Measurements from ENCODE around the gene ALDH1A3. TPM values are rescaled to one million over a fixed set of nuclear protein-coding genes. Genes with fewer than 3 reads are reported as not detected.

ALDH1A3 gene
- total and polyA plus RNA-seq, 8 donors = 6.7 to 16.3 (median 8.9) TPM

DNA sequence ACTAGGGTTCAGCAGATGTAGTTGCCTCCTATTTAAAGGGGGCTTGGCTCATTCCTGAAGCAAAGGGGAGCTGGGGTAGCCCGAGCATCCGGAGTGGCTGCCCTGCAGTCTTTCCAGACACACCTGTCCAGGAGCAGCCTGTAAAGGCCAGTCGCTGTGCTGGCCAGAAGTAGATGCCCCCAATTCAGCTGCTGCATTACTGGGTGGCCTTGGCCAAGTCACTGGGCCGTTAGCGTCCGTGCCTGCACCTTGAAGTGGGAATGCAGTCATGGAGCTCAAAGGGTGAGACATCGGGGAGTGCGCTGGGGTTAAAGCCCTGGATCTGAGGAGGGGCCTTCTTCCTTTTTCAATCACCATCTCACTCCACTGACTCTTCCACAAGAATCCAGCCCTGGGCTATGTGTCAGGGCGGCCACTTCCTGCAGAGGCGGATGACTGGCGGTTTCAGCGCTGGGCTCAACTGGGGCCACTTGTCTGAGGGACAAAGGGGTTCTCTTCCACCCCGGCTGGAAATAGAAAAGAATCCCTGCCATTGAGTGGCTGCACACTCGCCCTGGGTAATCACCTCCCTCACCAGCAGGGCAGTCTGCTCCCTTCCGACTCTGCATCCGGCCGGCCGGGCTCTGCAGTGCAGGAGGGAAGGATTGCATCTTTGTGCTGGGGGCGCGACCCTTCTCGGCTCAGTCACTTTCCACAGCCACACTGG, 11.8 kb downstream of the ALDH1A3 start:
- ATAC-seq (no peak), DNase-seq (no peak), FAIRE-seq (no peak)
- no peak overlapping the region for H3K27ac ChIP-seq
- no peaks in the 10 kb centered on the region for H3K27me3 ChIP-seq
- peaks cover 0 to 14% (median 0%) of the 10 kb centered on the region in 3 donors for H3K36me3 ChIP-seq
- no peak overlapping the region for H3K4me3 ChIP-seq
- TF ChIP-seq, protein P1, sequence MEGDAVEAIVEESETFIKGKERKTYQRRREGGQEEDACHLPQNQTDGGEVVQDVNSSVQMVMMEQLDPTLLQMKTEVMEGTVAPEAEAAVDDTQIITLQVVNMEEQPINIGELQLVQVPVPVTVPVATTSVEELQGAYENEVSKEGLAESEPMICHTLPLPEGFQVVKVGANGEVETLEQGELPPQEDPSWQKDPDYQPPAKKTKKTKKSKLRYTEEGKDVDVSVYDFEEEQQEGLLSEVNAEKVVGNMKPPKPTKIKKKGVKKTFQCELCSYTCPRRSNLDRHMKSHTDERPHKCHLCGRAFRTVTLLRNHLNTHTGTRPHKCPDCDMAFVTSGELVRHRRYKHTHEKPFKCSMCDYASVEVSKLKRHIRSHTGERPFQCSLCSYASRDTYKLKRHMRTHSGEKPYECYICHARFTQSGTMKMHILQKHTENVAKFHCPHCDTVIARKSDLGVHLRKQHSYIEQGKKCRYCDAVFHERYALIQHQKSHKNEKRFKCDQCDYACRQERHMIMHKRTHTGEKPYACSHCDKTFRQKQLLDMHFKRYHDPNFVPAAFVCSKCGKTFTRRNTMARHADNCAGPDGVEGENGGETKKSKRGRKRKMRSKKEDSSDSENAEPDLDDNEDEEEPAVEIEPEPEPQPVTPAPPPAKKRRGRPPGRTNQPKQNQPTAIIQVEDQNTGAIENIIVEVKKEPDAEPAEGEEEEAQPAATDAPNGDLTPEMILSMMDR (IDR thresholded peaks at IDR 0.05) = no peak
- H3K9me3 ChIP-seq = no peaks in the 10 kb centered on the region
- WGBS, 2 donors = 67 to 86% methylated on average over 18 to 21 of the region's 21 CpGs
- no peaks in the 10 kb centered on the region for H3K4me1 ChIP-seq
- intact Hi-C loops (cut with DNase I) = no loop called here

DNA sequence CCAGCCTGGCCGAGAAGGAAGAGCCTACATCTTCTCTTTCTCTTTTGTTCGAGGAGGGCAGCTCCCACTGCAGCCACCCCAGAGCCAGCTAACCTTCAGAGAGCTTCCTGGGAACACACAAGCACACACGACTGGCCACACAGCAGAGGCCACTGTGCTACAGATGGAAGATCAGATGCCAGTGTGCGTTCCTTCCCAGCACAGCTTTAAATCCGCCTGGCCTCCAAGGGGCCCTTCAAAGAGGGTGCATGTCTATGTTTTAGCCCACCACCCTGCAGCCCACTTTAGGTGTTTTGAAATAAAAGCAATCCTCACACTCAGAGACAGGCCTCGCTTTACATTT, 12.4 kb downstream of the ALDH1A3 start:
- FAIRE-seq (no peak), DNase-seq (no peak), ATAC-seq (no peak)
- Histone ChIP-seq H3K27me3 (no peaks in the 10 kb centered on the region), H3K4me3 (no peak overlapping the region), H3K36me3 (peaks cover 0 to 14% (median 0%) of the 10 kb centered on the region in 3 donors), H3K4me1 (no peaks in the 10 kb centered on the region), H3K9me3 (no peaks in the 10 kb centered on the region), H3K27ac (no peak overlapping the region)
- TF ChIP-seq, protein P1 (IDR thresholded peaks at IDR 0.05) = no peak
- 63 to 76% methylated on average over 6 of the region's 6 CpGs for WGBS, 2 donors
- intact Hi-C loops (cut with DNase I) = no loop called here

DNA sequence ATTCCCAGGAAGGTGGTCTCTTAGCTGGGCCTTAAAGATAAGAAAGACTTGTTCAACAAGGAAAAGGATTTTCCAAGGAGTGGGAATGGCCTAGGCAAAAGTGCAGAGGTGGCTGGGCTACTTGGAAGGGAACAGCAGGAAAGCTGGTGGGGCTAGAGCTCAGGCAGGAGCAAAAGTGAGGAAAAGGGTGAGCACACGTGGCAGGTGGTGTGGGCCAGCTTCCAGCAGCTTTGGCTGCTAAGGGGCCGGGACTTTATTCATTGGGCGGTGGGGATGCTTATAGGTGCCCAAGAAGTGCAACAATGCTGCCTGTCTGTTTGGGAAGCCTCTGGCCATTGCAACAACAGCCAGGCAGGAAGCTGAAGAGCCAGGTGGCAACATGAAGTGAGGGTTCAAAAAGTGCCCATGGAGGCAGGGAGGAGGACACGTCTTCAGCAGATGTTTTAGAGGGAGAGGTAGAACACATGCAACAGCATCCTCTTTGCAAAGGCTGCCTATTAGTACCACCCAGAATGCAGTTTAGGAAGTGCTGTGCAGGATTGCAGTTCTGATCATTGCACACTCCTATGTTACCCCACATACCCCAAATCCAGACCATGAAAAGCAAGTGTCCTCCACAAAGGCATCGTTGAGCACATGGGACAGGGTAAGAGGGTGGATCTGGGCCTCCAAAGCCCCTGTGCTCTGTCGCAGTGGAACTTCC, 13.8 kb downstream of the ALDH1A3 start:
- intact Hi-C loops (cut with DNase I) = no loop called here

DNA sequence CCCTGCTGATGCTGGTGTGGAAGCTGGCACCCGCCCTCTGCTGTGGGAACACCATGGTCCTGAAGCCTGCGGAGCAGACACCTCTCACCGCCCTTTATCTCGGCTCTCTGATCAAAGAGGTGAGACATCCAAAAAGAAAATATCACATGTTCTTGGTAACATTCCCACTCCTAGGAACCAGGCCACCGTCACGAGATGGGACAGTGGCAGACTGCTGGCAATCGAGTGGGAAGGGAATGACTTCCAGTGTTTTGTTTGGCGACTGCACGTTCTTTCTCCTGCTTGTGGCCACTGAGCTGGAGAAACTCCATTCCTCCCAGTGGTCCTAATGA, 14.3 kb downstream of the ALDH1A3 start:
- intact Hi-C loops (cut with DNase I) = no loop called here
- TF ChIP-seq, protein P1 (IDR thresholded peaks at IDR 0.05) = no peak
- no peak for DNase-seq

More for the DNA sequence above, 13.8 kb downstream of the ALDH1A3 start:
- H3K4me3 ChIP-seq = no peak overlapping the region
- no peaks in the 10 kb centered on the region for H3K4me1 ChIP-seq
- WGBS, 2 donors = 83 to 88% methylated on average over 6 of the region's 6 CpGs
- ATAC-seq (no peak), FAIRE-seq (no peak), DNase-seq (no peak)
- no peak overlapping the region for H3K27ac ChIP-seq
- no peaks in the 10 kb centered on the region for H3K9me3 ChIP-seq
- H3K36me3 ChIP-seq = peaks cover 0 to 14% (median 0%) of the 10 kb centered on the region in 3 donors
- H3K27me3 ChIP-seq = no peaks in the 10 kb centered on the region
- TF ChIP-seq, protein P1 (IDR thresholded peaks at IDR 0.05) = no peak

DNA sequence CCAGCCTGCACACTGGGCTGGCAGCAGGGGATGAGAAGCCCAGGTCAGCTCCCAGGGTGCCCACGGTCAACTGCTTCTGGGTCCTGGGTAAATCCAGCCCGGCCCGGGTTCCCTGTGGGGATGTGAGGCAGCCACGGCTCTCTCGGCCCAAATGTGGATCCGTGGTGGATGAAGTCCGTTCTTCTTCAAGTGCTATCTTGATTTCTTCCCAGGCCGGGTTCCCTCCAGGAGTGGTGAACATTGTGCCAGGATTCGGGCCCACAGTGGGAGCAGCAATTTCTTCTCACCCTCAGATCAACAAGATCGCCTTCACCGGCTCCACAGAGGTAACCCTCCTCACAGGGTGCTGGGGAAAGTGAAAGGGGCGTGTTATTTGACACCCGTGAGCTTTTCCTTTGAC, 16.1 kb downstream of the ALDH1A3 start:
- FAIRE-seq = no peak
- no peak overlapping the region for H3K27ac ChIP-seq
- no peak for ATAC-seq
- TF ChIP-seq, protein P1 (IDR thresholded peaks at IDR 0.05) = no peak
- intact Hi-C loops (cut with DNase I) = no loop called here
- H3K9me3 ChIP-seq = no peaks in the 10 kb centered on the region
- no peaks in the 10 kb centered on the region for H3K27me3 ChIP-seq
- peaks cover 0 to 14% (median 0%) of the 10 kb centered on the region in 3 donors for H3K36me3 ChIP-seq
- no peak overlapping the region for H3K4me3 ChIP-seq
- peaks cover 0 to 8% (median 6%) of the 10 kb centered on the region in 3 donors for H3K4me1 ChIP-seq
- 89 to 90% methylated on average over 13 of the region's 13 CpGs for WGBS, 2 donors
- no peak for DNase-seq

More for the DNA sequence above, 14.3 kb downstream of the ALDH1A3 start:
- Histone ChIP-seq H3K27me3 (no peaks in the 10 kb centered on the region), H3K4me1 (no peaks in the 10 kb centered on the region), H3K27ac (no peak overlapping the region), H3K4me3 (no peak overlapping the region), H3K9me3 (no peaks in the 10 kb centered on the region), H3K36me3 (peaks cover 0 to 14% (median 0%) of the 10 kb centered on the region in 3 donors)
- FAIRE-seq (no peak), ATAC-seq (no peak)
- 79 to 81% methylated on average over 9 of the region's 9 CpGs for WGBS, 2 donors

All from pancreas (tissue), 10 donors.